GM12891 (cell line): Measurements from ENCODE around the gene ZSCAN32.

Experiments
- PAX5 ChIP-seq: IDR thresholded peaks from 2 replicates; pipeline ENCODE4 v1.6.1; 2011; ENCODE audit warnings: low read length, moderate library complexity, mild to moderate bottlenecking; ENCODE audit not compliant: insufficient read depth, severe bottlenecking
- POLR2AphosphoS5 ChIP-seq: IDR thresholded peaks from 2 replicates; pipeline ENCODE4 v1.6.1; 2011; ENCODE audit warnings: low read depth, low read length, control low read depth
- TAF1 ChIP-seq: IDR thresholded peaks from 2 replicates; pipeline ENCODE4 v1.6.1; 2011; ENCODE audit warnings: low read depth, low read length, control low read depth

DNA sequence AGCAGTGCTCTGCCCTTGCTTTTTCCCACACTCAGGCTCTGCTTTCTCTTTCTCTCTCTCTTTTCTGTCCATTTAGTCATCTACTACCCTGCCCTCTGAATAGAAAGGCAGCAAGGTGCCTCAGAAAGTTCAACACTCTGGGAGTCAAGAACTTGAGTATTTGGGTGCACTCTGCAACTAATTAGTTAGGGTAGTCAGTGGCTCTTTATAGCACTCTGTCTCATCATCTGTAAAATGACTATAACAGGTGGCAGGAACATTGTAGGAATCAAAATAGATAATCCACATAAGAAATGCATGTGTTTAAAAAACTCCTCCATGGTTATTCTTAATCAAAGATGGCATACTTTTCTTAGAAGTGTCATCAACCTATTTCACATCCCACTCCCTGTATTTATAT, 37.9 kb downstream of the ZSCAN32 start:
- no peak for TF ChIP-seq PAX5
- no peak for TF ChIP-seq POLR2AphosphoS5
- no peak for TF ChIP-seq TAF1
